HCEC 1CT (cell line): ENCODE measurements around the gene BTLA.
"Not testable (repeated sequence)": the region's sequence is repeated elsewhere in the genome, so short reads cannot be mapped to it uniquely, and the experiment has no call there.

Source experiments
- DNase-seq: peaks from one replicate; pipeline ENCODE4 v3.0.0-alpha.2; 2017

The BTLA gene

GRCh38 chr3:112489674-112490479 is 9.4 kb downstream of the BTLA start:
- no peak for DNase-seq

- no peak for DNase-seq
Observed at GRCh38 chr3:112486811-112487505, 12.3 kb downstream of the BTLA start.

GRCh38 chr3:112484352-112484751 is 14.9 kb downstream of the BTLA start:
- no peak for DNase-seq

GRCh38 chr3:112482675-112483074 is 16.6 kb downstream of the BTLA start:
- DNase-seq = no peak

GRCh38 chr3:112481302-112481721 is 18.0 kb downstream of the BTLA start:
- no peak for DNase-seq

- DNase-seq = no peak
Observed at GRCh38 chr3:112477891-112478290, 21.4 kb downstream of the BTLA start.

GRCh38 chr3:112476346-112476745 is 22.9 kb downstream of the BTLA start:
- no peak for DNase-seq

GRCh38 chr3:112474796-112475195 is 24.5 kb downstream of the BTLA start:
- no peak for DNase-seq

- DNase-seq = no peak
Observed at GRCh38 chr3:112472691-112473090, 26.6 kb downstream of the BTLA start.

GRCh38 chr3:112471596-112472325 is 27.5 kb downstream of the BTLA start:
- DNase-seq = no peak

GRCh38 chr3:112470788-112471187 is 28.5 kb downstream of the BTLA start:
- DNase-seq = no peak

- no peak for DNase-seq
Observed at GRCh38 chr3:112469671-112470070, 29.6 kb downstream of the BTLA start.

- no peak for DNase-seq
Observed at GRCh38 chr3:112467539-112467938, 31.7 kb downstream of the BTLA start.

GRCh38 chr3:112466020-112466419 is 33.3 kb downstream of the BTLA start:
- DNase-seq = no peak

- no peak for DNase-seq
Observed at GRCh38 chr3:112464264-112464663, 35.0 kb downstream of the BTLA start.

- DNase-seq = no peak
Observed at GRCh38 chr3:112463250-112463649, 36.0 kb downstream of the BTLA start.

- DNase-seq = not testable (repeated sequence)
Observed at GRCh38 chr3:112461787-112462186, 37.5 kb downstream of the BTLA start.

GRCh38 chr3:112460519-112461195 is 38.6 kb downstream of the BTLA start:
- no peak for DNase-seq

GRCh38 chr3:112459750-112460149 is 39.5 kb downstream of the BTLA start:
- no peak for DNase-seq

GRCh38 chr3:112456147-112456546 is 43.1 kb downstream of the BTLA start:
- no peak for DNase-seq

GRCh38 chr3:112448939-112449338 is 50.3 kb downstream of the BTLA start:
- DNase-seq = no peak

GRCh38 chr3:112446343-112446742 is 52.9 kb downstream of the BTLA start:
- DNase-seq = no peak

- no peak for DNase-seq
Observed at GRCh38 chr3:112445839-112446238, 53.4 kb downstream of the BTLA start.
